ENCODE data around the gene PITPNB.
A peak's percentile ranks its signal among the peaks of the same experiment; 100 is the strongest.

PITPNB gene

GRCh38 chr22:27804470-27805297, 114.4 kb downstream of the PITPNB start:
- no peak overlapping the region for H3K4me3 ChIP-seq
- peaks cover 0 to 47% (median 27%) of the 10 kb centered on the region in 4 donors for H3K4me1 ChIP-seq
- intact Hi-C loops (cut with DNase I; ENCODE audit: low total_unique reads) = loop anchor here (10.0 kb wide), 5 partner anchors 60 to 1050 kb away; no protein-coding TSS in a partner anchor
- H3K27ac ChIP-seq = peak overlapping the region in 1 of 2 donors; percentile 14
- H3K27me3 ChIP-seq = no peaks in the 10 kb centered on the region
- H3K36me3 ChIP-seq = no peaks in the 10 kb centered on the region
- DNase-seq = peak; percentile 77 to 85
- TF ChIP-seq, protein P1, sequence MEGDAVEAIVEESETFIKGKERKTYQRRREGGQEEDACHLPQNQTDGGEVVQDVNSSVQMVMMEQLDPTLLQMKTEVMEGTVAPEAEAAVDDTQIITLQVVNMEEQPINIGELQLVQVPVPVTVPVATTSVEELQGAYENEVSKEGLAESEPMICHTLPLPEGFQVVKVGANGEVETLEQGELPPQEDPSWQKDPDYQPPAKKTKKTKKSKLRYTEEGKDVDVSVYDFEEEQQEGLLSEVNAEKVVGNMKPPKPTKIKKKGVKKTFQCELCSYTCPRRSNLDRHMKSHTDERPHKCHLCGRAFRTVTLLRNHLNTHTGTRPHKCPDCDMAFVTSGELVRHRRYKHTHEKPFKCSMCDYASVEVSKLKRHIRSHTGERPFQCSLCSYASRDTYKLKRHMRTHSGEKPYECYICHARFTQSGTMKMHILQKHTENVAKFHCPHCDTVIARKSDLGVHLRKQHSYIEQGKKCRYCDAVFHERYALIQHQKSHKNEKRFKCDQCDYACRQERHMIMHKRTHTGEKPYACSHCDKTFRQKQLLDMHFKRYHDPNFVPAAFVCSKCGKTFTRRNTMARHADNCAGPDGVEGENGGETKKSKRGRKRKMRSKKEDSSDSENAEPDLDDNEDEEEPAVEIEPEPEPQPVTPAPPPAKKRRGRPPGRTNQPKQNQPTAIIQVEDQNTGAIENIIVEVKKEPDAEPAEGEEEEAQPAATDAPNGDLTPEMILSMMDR (IDR thresholded peaks at IDR 0.05) = peak; percentile 70 to 79
- H3K9me3 ChIP-seq = no peaks in the 10 kb centered on the region

GRCh38 chr22:27803841-27804415, 115.1 kb downstream of the PITPNB start:
- no peak overlapping the region for H3K4me3 ChIP-seq
- TF ChIP-seq, protein P1 (IDR thresholded peaks at IDR 0.05) = no peak
- peak in 1 of 2 donors; percentile 68 for DNase-seq
- no peaks in the 10 kb centered on the region for H3K36me3 ChIP-seq
- no peaks in the 10 kb centered on the region for H3K27me3 ChIP-seq
- H3K27ac ChIP-seq = peak overlapping the region in 1 of 2 donors; percentile 23
- intact Hi-C loops (cut with DNase I; ENCODE audit: low total_unique reads) = loop anchor here (10.0 kb wide), 5 partner anchors 61 to 1049 kb away; no protein-coding TSS in a partner anchor
- H3K4me1 ChIP-seq = peaks cover 0 to 47% (median 28%) of the 10 kb centered on the region in 4 donors
- no peaks in the 10 kb centered on the region for H3K9me3 ChIP-seq

GRCh38 chr22:27802346-27803073, 116.5 kb downstream of the PITPNB start:
- Histone ChIP-seq H3K4me3 (peak overlapping the region; percentile 75 to 86), H3K27me3 (no peaks in the 10 kb centered on the region), H3K36me3 (no peaks in the 10 kb centered on the region), H3K9me3 (no peaks in the 10 kb centered on the region), H3K4me1 (peaks cover 0 to 50% (median 25%) of the 10 kb centered on the region in 4 donors), H3K27ac (peak overlapping the region; percentile 92 to 94)
- intact Hi-C loops (cut with DNase I; ENCODE audit: low total_unique reads) = loop anchor here (10.0 kb wide), 5 partner anchors 62 to 1048 kb away; no protein-coding TSS in a partner anchor
- TF ChIP-seq, protein P1 (IDR thresholded peaks at IDR 0.05) = no peak
- no peak for DNase-seq

Data from tibial artery (tissue), 4 donors.